ENCODE measurements around the gene NEK3.
"Not testable (repeated sequence)": the region's sequence is repeated elsewhere in the genome, so short reads cannot be mapped to it uniquely, and the experiment has no call there.

Gene NEK3

GRCh38 chr13:52159159-52159982 lies at the start of gene NEK3:
Gene NEK3, minus strand, starts transcription at chr13:52159597. Its CDS starts 3,406 bp downstream, at chr13:52156191.
- no peak for DNase-seq (ENCODE audit: low spot score)

GRCh38 chr13:52208384-52208783 lies 49.0 kb upstream of the NEK3 start:
- not testable (repeated sequence) for DNase-seq (ENCODE audit: low spot score)

- DNase-seq (ENCODE audit: low spot score), result not testable (repeated sequence)
These were observed 48.5 kb upstream of the NEK3 start for GRCh38 chr13:52207896-52208295.

- not testable (repeated sequence) for DNase-seq (ENCODE audit: low spot score)
These were observed 47.9 kb upstream of the NEK3 start for GRCh38 chr13:52207337-52207736.

- DNase-seq (ENCODE audit: low spot score), result not testable (repeated sequence)
These were observed 45.1 kb upstream of the NEK3 start for GRCh38 chr13:52204546-52204945.

GRCh38 chr13:52203864-52204263 lies 44.5 kb upstream of the NEK3 start:
- DNase-seq (ENCODE audit: low spot score), result not testable (repeated sequence)

GRCh38 chr13:52202506-52202905 lies 43.1 kb upstream of the NEK3 start:
- not testable (repeated sequence) for DNase-seq (ENCODE audit: low spot score)

GRCh38 chr13:52201439-52202193 lies 42.2 kb upstream of the NEK3 start:
- DNase-seq (ENCODE audit: low spot score), result peak; percentile 40

GRCh38 chr13:52195401-52195837 lies 36.0 kb upstream of the NEK3 start:
- peak; percentile 24 for DNase-seq (ENCODE audit: low spot score)

- DNase-seq (ENCODE audit: low spot score), result peak; percentile 74
These were observed 34.9 kb upstream of the NEK3 start for GRCh38 chr13:52194184-52194868.

GRCh38 chr13:52193587-52194183 lies 34.3 kb upstream of the NEK3 start:
- DNase-seq (ENCODE audit: low spot score), result peak; percentile 12

GRCh38 chr13:52187424-52188187 lies 28.2 kb upstream of the NEK3 start:
- DNase-seq (ENCODE audit: low spot score), result peak; percentile 28

GRCh38 chr13:52187029-52187423 lies 27.6 kb upstream of the NEK3 start:
- DNase-seq (ENCODE audit: low spot score), result no peak

GRCh38 chr13:52181316-52181954 lies 22.0 kb upstream of the NEK3 start:
- DNase-seq (ENCODE audit: low spot score), result not testable (repeated sequence)

GRCh38 chr13:52179925-52180324 lies 20.5 kb upstream of the NEK3 start:
- peak; percentile 30 for DNase-seq (ENCODE audit: low spot score)

- no peak for DNase-seq (ENCODE audit: low spot score)
These were observed 17.9 kb upstream of the NEK3 start for GRCh38 chr13:52177276-52177675.

- DNase-seq (ENCODE audit: low spot score), result not testable (repeated sequence)
These were observed 14.6 kb upstream of the NEK3 start for GRCh38 chr13:52173970-52174369.

- no peak for DNase-seq (ENCODE audit: low spot score)
These were observed 14.0 kb upstream of the NEK3 start for GRCh38 chr13:52173373-52173772.

- not testable (repeated sequence) for DNase-seq (ENCODE audit: low spot score)
These were observed 12.3 kb upstream of the NEK3 start for GRCh38 chr13:52171686-52172085.

GRCh38 chr13:52170828-52171391 lies 11.5 kb upstream of the NEK3 start:
- not testable (repeated sequence) for DNase-seq (ENCODE audit: low spot score)
